Fibroblast of lung (primary cell): Measurements from ENCODE around the gene RCCD1. TPM values are rescaled to one million over a fixed set of nuclear protein-coding genes. Genes with fewer than 3 reads are reported as not detected.
A peak's percentile ranks its signal among the peaks of the same experiment; 100 is the strongest.

Experiments
- DNase-seq, 2 donors: peaks; one replicate each; pipeline versions ENCODE4 v3.0.0 to v3.0.0-alpha.2; 2010; ENCODE audit warnings: low read depth in 2 of 2
- H2AFZ ChIP-seq: 2 replicates; pipeline ENCODE4 v1.5.1; 2012; ENCODE audit warnings: low read length, control low read depth, inconsistent platforms
- H3K27ac ChIP-seq: 2 replicates; pipeline ENCODE4 v1.5.1; 2011; ENCODE audit warnings: low read length, control low read depth; ENCODE audit not compliant: insufficient read depth
- H3K27me3 ChIP-seq: 2 replicates; pipeline ENCODE4 v1.5.1; 2011; ENCODE audit warnings: mild to moderate bottlenecking, low read length; ENCODE audit not compliant: control insufficient read depth, insufficient read depth
- H3K36me3 ChIP-seq: 2 replicates; pipeline ENCODE4 v1.5.1; 2011; ENCODE audit warnings: low read length; ENCODE audit not compliant: control insufficient read depth, insufficient read depth
- H3K4me1 ChIP-seq: 2 replicates; pipeline ENCODE4 v1.5.1; 2011; ENCODE audit warnings: low read length; ENCODE audit not compliant: control insufficient read depth, insufficient read depth; ENCODE audit errors: extremely low read depth
- H3K4me2 ChIP-seq: 2 replicates; pipeline ENCODE4 v1.5.1; 2011; ENCODE audit warnings: low read length, control low read depth; ENCODE audit not compliant: insufficient read depth; ENCODE audit errors: extremely low read depth
- H3K4me3 ChIP-seq, 4 experiments: fragments of 200-600 bp in 1 of 4; sonication (generic) in 1 of 4; replicated peaks in 1 of 4; 2 replicates each; pipeline ENCODE4 v1.5.1; 2011 to 2016; ENCODE audit warnings: low read length in 4 of 4, low read depth in 3 of 4, mild to moderate bottlenecking in 3 of 4, control low read depth in 2 of 4, inconsistent platforms in 1 of 4, mixed read lengths in 1 of 4; ENCODE audit not compliant: insufficient read depth in 1 of 4; ENCODE audit errors: control extremely low read depth in 1 of 4
- H3K79me2 ChIP-seq: 2 replicates; pipeline ENCODE4 v1.5.1; 2012; ENCODE audit warnings: mild to moderate bottlenecking, low read length, inconsistent platforms; ENCODE audit not compliant: control insufficient read depth, insufficient read depth
- H3K9ac ChIP-seq: 2 replicates; pipeline ENCODE4 v1.5.1; 2011; ENCODE audit warnings: mild to moderate bottlenecking, low read length, control low read depth; ENCODE audit not compliant: insufficient read depth
- H3K9me3 ChIP-seq: 2 replicates; pipeline ENCODE4 v1.5.1; 2012; ENCODE audit warnings: low read depth, low read length; ENCODE audit not compliant: control insufficient read depth, insufficient read depth
- H4K20me1 ChIP-seq: 2 replicates; pipeline ENCODE4 v1.5.1; 2011; ENCODE audit warnings: low read length; ENCODE audit not compliant: control insufficient read depth, insufficient read depth; ENCODE audit errors: extremely low read depth
- EZH2 ChIP-seq: IDR thresholded peaks from 2 replicates; pipeline ENCODE4 v1.5.1; 2012; ENCODE audit warnings: low read length, control low read depth, mild to moderate bottlenecking; ENCODE audit errors: missing control alignments
- polyA plus RNA-seq, 2 donors: library from polyadenylated mRNA; depleted of rRNA in 1 of 2; stranded (reverse) in 1 of 2; unstranded in 1 of 2; fragments of >200 nt; gene quantifications; 2 replicates each; pipeline ENCODE4 v1.2.1, GENCODE V29; 2011 to 2012; ENCODE audit warnings: missing spikeins in 1 of 2
- total RNA-seq: library from RNA; depleted of rRNA; stranded (reverse); fragments of >200 nt; gene quantifications from 2 replicates; pipeline ENCODE4 v1.2.1, GENCODE V29; 2014
- TF ChIP-seq, protein P1 (sequence below), 2 donors: IDR thresholded peaks in 1 of 2; conservative IDR thresholded peaks in 1 of 2; 1 replicate in 1 of 2; 2 replicates in 1 of 2; pipeline ENCODE4 v1.5.1; 2011 to 2012; ENCODE audit warnings: low read length in 2 of 2, control low read depth in 1 of 2, inconsistent platforms in 1 of 2, low read depth in 1 of 2, mild to moderate bottlenecking in 1 of 2

The RCCD1 gene
- total and polyA plus RNA-seq, 2 donors (not counting 1 experiment from before 2014, with no cell fraction given), result 5.9 to 14.2 TPM

DNA sequence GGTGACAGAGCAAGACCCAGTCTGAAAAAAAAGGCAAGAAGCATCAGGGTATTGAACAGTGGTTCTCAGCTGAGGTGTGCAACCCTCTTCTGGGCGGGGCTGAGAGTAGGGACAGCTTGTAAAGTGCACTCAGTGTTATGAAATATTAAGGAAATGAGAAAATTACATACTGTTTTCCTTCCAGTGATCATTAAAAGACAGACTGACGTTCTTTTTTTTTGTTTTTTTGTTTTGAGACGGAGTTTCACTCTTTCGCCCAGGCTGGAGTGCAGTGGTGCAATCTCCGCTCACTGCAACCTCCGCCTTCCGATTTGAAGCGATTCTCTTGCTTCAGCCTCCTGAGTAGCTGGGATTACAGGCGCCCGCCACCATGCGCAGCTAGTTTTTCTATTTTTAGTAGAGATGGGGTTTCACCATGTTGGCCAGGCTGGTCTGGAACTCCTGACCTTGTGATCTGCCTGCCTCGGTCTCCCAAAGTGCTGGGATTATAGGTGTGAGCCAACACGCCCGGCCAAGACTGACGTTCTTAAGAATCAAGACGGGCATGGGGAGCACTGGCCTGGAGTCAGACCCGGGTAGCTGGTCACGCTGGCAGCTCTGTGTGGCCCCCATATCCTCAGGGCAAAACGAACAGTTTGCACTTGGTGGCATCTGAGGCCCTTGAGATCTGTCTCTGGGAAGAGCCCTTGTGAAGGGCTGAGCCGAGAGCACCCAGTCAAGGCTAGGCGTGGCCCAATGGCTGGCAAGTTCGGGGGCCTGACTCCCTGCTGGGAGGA lies 40.2 kb upstream of the RCCD1 start:
- Histone ChIP-seq H3K79me2 (no peaks in the 10 kb centered on the region), H3K36me3 (peaks cover 20% of the 10 kb centered on the region), H4K20me1 (no peaks in the 10 kb centered on the region), H3K27ac (no peak overlapping the region), H3K4me3 (no peak overlapping the region), H3K27me3 (no peaks in the 10 kb centered on the region), H3K9ac (no peak overlapping the region), H3K4me1 (no peaks in the 10 kb centered on the region), H3K4me2 (no peak overlapping the region), H3K9me3 (no peaks in the 10 kb centered on the region), H2AFZ (no peak overlapping the region)
- no peak for DNase-seq
- TF ChIP-seq EZH2, result no peak
- TF ChIP-seq, protein P1, sequence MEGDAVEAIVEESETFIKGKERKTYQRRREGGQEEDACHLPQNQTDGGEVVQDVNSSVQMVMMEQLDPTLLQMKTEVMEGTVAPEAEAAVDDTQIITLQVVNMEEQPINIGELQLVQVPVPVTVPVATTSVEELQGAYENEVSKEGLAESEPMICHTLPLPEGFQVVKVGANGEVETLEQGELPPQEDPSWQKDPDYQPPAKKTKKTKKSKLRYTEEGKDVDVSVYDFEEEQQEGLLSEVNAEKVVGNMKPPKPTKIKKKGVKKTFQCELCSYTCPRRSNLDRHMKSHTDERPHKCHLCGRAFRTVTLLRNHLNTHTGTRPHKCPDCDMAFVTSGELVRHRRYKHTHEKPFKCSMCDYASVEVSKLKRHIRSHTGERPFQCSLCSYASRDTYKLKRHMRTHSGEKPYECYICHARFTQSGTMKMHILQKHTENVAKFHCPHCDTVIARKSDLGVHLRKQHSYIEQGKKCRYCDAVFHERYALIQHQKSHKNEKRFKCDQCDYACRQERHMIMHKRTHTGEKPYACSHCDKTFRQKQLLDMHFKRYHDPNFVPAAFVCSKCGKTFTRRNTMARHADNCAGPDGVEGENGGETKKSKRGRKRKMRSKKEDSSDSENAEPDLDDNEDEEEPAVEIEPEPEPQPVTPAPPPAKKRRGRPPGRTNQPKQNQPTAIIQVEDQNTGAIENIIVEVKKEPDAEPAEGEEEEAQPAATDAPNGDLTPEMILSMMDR (conservative IDR thresholded peaks at IDR 0.05 in 1 of 2, IDR thresholded peaks at IDR 0.05 in 1 of 2; ENCODE audit: low read depth in 1 of 2, low read length in 2 of 2), result no peak

DNA sequence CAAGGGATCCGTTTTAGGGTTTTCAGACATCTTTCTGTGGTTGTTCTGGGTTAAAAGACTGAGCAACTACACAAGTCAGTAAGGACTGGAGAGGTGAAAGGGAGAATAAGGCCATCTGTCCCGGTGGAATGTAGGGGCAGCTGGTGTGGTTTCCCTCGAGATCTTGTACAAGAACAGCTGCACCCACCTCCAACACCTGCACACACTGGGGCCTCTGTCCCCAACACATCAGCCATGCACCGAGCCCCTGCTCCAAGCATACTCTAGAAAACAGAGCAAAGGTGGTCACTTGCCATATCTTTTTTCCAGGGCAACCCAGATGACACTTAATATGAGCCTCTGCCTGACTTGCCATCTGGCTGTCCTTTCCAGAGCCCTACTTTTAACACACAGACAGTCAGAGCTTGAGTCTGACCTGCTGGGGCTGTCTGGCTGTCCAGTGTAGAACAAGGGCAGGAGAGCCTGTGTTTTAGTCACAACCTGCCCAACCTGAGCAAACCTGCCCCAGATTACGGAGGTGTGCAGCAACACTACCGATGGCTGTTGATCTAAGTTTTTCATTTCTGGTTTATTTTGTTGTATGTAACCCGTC lies 39.4 kb upstream of the RCCD1 start:
- H4K20me1 ChIP-seq, result no peaks in the 10 kb centered on the region
- H2AFZ ChIP-seq, result no peak overlapping the region
- H3K9ac ChIP-seq, result no peak overlapping the region
- H3K9me3 ChIP-seq, result no peaks in the 10 kb centered on the region
- H3K79me2 ChIP-seq, result no peaks in the 10 kb centered on the region
- no peak overlapping the region for H3K27ac ChIP-seq
- H3K4me3 ChIP-seq, result no peak overlapping the region
- no peaks in the 10 kb centered on the region for H3K4me1 ChIP-seq
- H3K36me3 ChIP-seq, result peaks cover 25% of the 10 kb centered on the region
- H3K4me2 ChIP-seq, result no peak overlapping the region
- DNase-seq, result no peak
- H3K27me3 ChIP-seq, result no peaks in the 10 kb centered on the region
- TF ChIP-seq EZH2, result no peak
- TF ChIP-seq, protein P1 (conservative IDR thresholded peaks at IDR 0.05 in 1 of 2, IDR thresholded peaks at IDR 0.05 in 1 of 2; ENCODE audit: low read depth in 1 of 2, low read length in 2 of 2), result no peak

DNA sequence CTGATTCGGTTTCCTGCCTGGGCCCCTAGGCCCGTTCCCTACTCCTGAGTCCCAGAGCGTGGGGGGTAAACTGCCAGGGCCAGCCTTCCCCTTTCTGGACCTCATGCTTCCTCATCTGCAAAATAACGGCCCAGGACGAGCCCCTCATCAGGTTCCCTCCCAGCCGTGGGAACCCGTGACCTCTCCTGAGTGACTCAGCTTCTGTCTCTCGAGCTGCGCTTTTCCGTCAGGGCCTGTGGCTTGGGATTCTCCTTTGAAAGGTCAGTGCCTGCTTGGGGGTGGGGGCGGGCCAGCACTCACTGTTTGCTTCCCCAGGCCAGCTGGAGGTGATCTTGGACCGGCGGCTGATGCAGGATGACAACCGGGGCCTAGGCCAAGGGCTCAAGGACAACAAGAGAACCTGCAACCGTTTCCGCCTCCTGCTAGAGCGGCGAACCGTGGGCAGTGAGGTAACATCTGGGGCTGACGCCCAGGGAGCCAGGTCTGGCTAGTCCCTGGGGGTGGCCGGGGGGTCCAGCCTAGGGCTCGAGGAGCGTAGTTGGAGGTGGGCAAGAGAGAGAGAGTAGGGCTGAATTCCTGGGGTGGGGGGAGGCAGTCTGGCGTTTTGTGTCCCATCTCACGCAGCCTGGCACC lies 38.8 kb upstream of the RCCD1 start:
- Histone ChIP-seq H3K79me2 (no peaks in the 10 kb centered on the region), H3K4me1 (no peaks in the 10 kb centered on the region), H3K9me3 (no peaks in the 10 kb centered on the region), H2AFZ (no peak overlapping the region), H3K9ac (no peak overlapping the region), H4K20me1 (no peaks in the 10 kb centered on the region), H3K36me3 (peaks cover 26% of the 10 kb centered on the region), H3K27me3 (no peaks in the 10 kb centered on the region), H3K4me2 (no peak overlapping the region), H3K4me3 (no peak overlapping the region), H3K27ac (no peak overlapping the region)
- peak; percentile 26 to 58 for DNase-seq
- TF ChIP-seq, protein P1 (conservative IDR thresholded peaks at IDR 0.05 in 1 of 2, IDR thresholded peaks at IDR 0.05 in 1 of 2; ENCODE audit: low read depth in 1 of 2, low read length in 2 of 2), result no peak
- no peak for TF ChIP-seq EZH2
